ENCODE data around the gene UNC13C. TPM values are rescaled to one million over a fixed set of nuclear protein-coding genes. Genes with fewer than 3 reads are reported as not detected.

UNC13C gene
- total RNA-seq, 1 donor from 2014 or later, result not detected

- intact Hi-C loops (cut with micrococcal nuclease), result no loop called here
Observed at GRCh38 chr15:54102704-54103103, 124.5 kb downstream of the UNC13C start.

DNA sequence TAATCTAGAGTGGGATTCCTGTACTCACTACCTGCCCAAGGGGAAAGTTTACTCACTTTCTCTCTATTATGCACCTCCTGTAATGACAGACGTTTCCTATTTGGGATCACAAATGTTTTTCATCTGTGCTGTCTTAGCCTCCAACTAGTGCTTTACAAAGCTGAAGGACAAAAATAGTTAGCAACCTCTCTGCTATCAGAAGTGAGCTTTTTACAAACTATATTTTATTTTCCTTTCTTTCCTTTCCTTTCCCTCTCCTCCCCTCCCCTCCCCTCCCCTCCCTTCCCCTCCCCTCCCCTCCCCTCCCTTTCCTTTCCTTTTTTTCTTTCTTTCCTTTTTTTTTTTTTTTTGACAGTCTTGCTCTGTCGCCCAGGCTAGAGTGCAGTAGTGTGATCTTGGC, 130.8 kb downstream of the UNC13C start:
- intact Hi-C loops (cut with micrococcal nuclease), result no loop called here

DNA sequence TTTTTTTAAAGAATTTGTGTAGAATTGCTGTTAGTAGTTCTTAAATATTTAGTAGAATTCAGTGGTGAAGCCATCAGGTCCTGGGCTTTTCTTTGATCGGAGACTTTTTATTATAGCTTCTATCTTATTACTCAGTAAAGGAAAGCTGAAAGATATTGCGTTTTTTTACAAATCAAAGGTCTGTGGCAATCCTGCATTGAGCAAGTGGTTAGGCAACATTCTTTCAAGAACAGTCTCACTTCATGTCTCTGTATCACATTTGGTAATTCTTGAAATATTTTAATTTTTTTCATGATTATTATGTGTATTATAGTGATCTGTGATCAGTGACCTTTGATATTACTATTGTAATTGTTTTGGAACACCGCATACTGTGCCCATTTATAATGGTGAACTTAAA, 140.8 kb downstream of the UNC13C start:
- intact Hi-C loops (cut with micrococcal nuclease), result no loop called here

GRCh38 chr15:54120949-54121463, 142.8 kb downstream of the UNC13C start:
- intact Hi-C loops (cut with micrococcal nuclease), result no loop called here

- intact Hi-C loops (cut with micrococcal nuclease), result no loop called here
Observed at GRCh38 chr15:54127574-54127973, 149.3 kb downstream of the UNC13C start.

- intact Hi-C loops (cut with micrococcal nuclease), result no loop called here
Observed at GRCh38 chr15:54131410-54131809, 153.2 kb downstream of the UNC13C start.

DNA sequence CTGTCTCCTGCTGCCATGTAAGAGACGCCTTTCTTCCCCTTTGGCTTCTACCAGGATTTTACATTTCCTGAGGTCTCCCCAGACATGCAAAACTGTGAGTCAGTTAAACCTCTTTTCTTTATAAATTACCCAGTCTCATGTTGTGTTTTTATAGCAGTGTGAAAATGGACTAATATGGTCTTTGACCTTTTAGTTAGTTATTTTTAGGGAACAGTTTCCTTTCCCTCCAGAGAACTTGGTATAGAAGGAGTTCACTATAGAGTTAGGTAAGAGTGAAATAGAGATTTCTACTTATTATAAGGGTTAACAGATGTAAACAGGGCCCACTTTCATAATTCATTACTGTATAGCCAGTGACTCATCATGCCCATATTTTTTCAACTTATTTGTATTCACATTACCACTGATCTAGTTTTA, 170.9 kb downstream of the UNC13C start:
- intact Hi-C loops (cut with micrococcal nuclease), result no loop called here

DNA sequence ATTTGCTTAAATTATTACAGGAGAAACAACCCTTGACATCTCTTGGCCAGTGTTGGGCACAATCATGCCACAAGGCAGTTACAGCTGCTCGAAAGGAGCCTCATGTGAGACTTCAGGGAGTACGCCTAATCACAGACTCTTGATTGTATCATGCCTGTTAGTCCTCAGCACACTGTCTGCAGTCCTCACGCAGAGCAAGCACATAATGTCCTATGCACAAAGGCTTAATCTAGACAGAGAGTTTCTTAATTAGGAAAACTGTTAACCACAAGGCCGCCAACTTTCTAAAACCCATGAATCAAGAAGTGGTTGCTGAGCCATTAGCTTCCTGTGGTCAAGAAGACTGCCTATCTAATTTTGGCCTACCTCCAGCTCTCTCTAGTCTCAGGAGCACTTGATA, 172.0 kb downstream of the UNC13C start:
- intact Hi-C loops (cut with micrococcal nuclease), result no loop called here

DNA sequence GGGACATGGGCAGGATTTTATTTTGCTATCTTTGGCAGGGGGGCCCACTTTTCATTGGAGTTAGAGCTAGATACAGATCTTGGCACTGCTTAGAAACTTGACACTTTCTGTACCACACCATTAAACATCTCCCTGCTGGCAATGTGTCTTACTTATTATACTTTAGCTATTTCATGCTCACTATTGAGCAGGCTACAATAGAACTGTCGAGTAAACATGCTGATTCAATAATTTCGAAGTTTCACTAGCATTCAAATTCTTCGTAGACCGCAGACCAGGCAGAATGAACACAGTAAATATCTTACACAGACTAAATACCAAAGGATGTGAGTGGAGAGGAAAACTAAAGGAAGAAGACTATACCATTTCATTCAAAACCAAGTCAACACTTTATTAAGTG, 180.8 kb downstream of the UNC13C start:
- intact Hi-C loops (cut with micrococcal nuclease), result no loop called here

GRCh38 chr15:54187325-54187724, 209.1 kb downstream of the UNC13C start:
- intact Hi-C loops (cut with micrococcal nuclease), result no loop called here

DNA sequence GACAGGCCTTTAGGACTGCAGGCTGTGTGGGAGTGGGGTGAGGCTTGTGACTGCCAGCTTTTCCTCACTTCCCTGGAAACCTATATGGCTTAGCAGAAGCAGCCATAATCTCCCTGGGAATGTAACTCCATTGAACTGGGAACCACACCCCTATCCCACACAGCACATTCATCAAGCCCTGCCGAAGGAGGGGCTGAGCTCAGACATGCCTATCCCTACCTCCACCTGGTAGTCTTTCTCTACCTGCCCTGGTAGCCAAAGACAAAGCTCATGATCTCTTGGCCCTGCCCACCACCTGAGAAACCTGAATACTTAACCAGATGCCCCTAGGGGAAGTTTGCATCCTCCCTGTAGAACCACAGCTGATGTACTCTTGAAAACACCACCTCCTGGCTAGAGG, 219.8 kb downstream of the UNC13C start:
- intact Hi-C loops (cut with micrococcal nuclease), result no loop called here

DNA sequence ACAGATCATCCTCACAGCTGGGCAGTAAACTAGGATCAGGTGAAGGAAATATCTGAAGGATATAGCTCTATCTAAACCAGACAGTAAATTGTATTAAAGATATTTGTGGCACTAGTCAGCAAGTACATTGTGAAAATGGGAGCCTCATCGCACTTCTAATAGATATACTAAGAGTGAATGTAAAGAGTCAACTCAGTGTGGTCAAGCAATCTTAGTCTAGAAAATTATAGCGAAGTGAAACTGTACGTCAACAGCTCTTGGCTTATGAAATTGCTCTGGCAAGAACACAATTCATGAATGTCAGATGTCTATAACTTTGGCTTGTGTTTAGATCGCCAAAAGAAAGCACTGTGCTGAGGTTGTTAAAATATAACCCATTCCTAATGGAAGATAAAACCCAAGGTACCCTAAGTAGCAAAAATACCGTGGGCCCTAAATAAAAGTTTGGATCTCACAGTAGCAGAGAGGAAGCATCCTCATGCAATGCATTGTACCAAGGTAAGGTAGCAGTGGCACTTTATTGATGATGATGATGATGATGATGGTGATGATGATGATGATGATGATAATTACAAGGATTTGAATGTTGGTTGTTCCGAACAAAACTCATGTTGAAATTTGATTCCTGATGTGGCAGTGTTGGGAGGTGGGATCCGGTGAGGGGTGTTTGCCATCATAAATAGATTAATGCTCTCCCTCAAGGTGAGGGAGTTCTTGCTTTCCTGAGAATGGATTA, 228.5 kb downstream of the UNC13C start:
- intact Hi-C loops (cut with micrococcal nuclease), result no loop called here

- intact Hi-C loops (cut with micrococcal nuclease), result no loop called here
Observed at GRCh38 chr15:54208786-54209185, 230.5 kb downstream of the UNC13C start.

GRCh38 chr15:54212635-54213034, 234.4 kb downstream of the UNC13C start:
- intact Hi-C loops (cut with micrococcal nuclease), result no loop called here

- intact Hi-C loops (cut with micrococcal nuclease), result no loop called here
Observed at GRCh38 chr15:54226455-54226854, 248.2 kb downstream of the UNC13C start.

GRCh38 chr15:54227569-54227968, 249.3 kb downstream of the UNC13C start:
- intact Hi-C loops (cut with micrococcal nuclease), result no loop called here

GRCh38 chr15:54250326-54250725, 272.1 kb downstream of the UNC13C start:
- intact Hi-C loops (cut with micrococcal nuclease), result no loop called here

DNA sequence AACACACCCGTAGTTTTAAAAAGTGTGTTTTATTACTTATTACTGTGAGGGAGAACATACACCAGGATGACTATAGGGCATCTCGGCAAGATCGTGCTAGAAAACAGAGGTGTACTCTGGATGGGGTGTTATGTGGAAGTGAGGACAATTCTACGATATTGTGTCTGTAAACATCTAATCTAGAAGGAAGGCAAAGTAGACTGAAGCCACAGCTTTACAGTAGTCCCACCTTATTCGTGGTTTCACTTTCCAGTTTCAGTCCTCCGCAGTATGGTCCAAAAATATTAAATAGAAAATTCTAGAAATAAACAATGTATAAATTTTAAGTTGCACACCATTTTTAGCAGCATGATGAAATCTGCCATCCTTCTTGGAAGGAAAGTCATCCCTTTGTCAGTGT, 277.9 kb downstream of the UNC13C start:
- intact Hi-C loops (cut with micrococcal nuclease), result no loop called here

DNA sequence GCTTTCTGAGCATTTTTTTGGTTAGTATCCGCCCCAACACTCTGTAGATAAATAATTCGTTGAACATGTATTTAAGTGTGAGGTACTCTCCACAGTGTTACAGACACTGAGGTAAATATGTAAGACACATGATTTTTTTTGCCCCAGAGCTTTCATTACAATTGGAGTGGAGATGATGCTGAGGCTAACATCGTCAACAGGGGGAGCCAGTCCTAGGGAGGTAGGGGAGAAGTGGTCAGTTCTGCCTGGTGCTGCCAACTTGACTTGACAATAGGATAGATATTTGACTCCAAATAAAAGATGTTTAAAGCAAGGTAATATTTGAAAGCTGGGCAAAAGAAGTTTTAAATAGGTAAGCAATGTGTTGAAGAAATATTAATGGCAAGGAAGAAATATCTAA, 295.7 kb downstream of the UNC13C start:
- intact Hi-C loops (cut with micrococcal nuclease), result no loop called here

DNA sequence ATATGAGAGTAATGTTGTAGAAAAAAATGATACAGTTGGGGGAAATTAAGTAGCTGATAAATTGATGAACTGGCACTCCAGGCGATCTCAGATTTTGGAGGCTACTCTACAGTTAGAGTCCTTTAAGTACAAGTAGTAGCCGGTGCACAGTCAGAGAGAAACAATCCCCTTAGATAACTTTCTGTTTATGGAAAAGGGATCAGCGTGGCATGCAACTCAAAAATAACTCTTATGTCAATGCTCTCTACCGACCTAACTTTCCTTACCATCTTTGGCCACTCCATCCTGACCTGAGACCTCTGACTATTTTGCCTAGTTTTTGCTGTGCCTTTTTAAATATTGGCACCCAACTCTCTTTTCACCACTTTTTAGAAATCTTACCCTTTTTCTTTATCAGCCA, 299.6 kb downstream of the UNC13C start:
- intact Hi-C loops (cut with micrococcal nuclease), result no loop called here

DNA sequence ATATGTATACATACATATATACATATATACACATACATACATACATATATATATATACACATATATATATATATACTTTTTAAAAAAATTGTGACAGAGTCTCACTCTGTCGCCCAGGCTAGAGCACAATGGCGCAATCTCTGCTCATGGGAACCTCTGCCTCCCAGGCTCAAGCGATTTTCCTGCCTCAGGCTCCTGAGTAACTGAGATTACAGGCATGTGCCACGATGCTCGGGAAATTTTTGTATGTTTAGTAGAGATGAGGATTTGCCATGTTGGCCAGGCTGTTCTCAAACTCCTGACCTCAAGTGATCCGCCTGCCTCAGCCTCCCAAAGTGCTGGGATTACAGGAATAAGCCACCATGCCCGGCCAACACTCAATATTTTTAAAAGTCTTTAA, 302.5 kb downstream of the UNC13C start:
- intact Hi-C loops (cut with micrococcal nuclease), result no loop called here

GRCh38 chr15:54282228-54282836, 304.1 kb downstream of the UNC13C start:
- intact Hi-C loops (cut with micrococcal nuclease), result no loop called here

- intact Hi-C loops (cut with micrococcal nuclease), result no loop called here
Observed at GRCh38 chr15:54288049-54288448, 309.8 kb downstream of the UNC13C start.

Data from T-helper 1 cell treated with Interleukin-12 subunit alpha and Interleukin-12 subunit beta and Interleukin-4 antibody, amounts not matched to agents 30 ng/mL and 1 ng/mL, for 36 hours (primary cell).